Body of pancreas (tissue), 4 donors: ENCODE data around the gene NDFIP1.

Experiments
- CTCF ChIP-seq, 7 experiments: fragments of 450-650 bp in 4 of 7; fragments of 200-600 bp in 3 of 7; sonication (generic) in 3 of 7; IDR thresholded peaks; one replicate each; pipeline ENCODE4 v1.5.1; 2016 to 2019; ENCODE audit warnings: antibody characterized with exemption in 7 of 7
- POLR2A ChIP-seq, 3 donors: fragments of 450-650 bp; IDR thresholded peaks; one replicate each; pipeline ENCODE4 v1.6.1; 2016; ENCODE audit warnings: antibody characterized with exemption in 3 of 3, mild to moderate bottlenecking in 2 of 3

- TF ChIP-seq CTCF (IDR thresholded peaks at IDR 0.05) (no peak), POLR2A (IDR thresholded peaks at IDR 0.05) (no peak)
Measured at GRCh38 chr5:142102980-142103740, 5.4 kb upstream of the NDFIP1 start.
